Activated naive CD8-positive, alpha-beta T cell treated with anti-CD3 and anti-CD28 coated beads, Interleukin-2, amount 50 U/mL, for 24 hours (primary cell): Measurements from ENCODE around the gene OR8U1.
"Not testable (repeated sequence)": the region's sequence is repeated elsewhere in the genome, so short reads cannot be mapped to it uniquely, and the experiment has no call there.

ENCODE experiments used
- ATAC-seq: fragments of 150-1000 bp; cut with Tn5 transposase; one replicate; pipeline ENCODE4 v1.10.0; 2021
- DNase-seq: peaks from one replicate; pipeline ENCODE4 v3.0.0; 2021
- H3K27ac Mint-ChIP-seq: one replicate; pipeline ENCODE4 v1.8.0; 2021; ENCODE audit warnings: mild to moderate bottlenecking, mixed read lengths
- H3K27me3 Mint-ChIP-seq: one replicate; pipeline ENCODE4 v1.8.0; 2021; ENCODE audit warnings: mixed read lengths
- H3K36me3 Mint-ChIP-seq: one replicate; pipeline ENCODE4 v1.8.0; 2021; ENCODE audit warnings: low read depth, mixed read lengths
- H3K4me1 Mint-ChIP-seq: one replicate; pipeline ENCODE4 v1.8.0; 2021; ENCODE audit warnings: mixed read lengths
- H3K4me3 Mint-ChIP-seq: one replicate; pipeline ENCODE4 v1.8.0; 2021; ENCODE audit warnings: mild to moderate bottlenecking, moderate library complexity, mixed read lengths
- H3K9me3 Mint-ChIP-seq: one replicate; pipeline ENCODE4 v1.8.0; 2021; ENCODE audit warnings: mixed read lengths

Gene OR8U1

DNA sequence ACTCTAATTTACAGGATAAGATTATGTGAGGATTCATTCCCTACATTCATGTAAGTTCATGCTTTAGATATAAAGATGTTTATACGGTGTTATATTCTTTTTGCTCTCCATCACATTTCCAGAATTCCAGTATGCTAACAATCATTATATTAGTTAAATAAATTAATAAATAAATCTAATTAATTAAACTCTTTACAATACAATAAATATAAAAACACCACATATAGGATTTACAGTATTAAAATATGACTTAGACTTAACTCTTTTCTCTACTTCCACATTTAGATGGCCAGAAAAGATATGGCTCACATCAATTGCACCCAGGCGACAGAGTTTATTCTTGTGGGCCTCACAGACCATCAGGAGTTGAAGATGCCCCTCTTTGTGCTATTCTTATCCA is at the start of gene OR8U1:
OR8U1 (plus strand) TSS at position 301 of the 400 bp plus-strand sequence; CDS start at position 301, 0 bp downstream.
- ATAC-seq = no peak
- Mint-ChIP-seq H3K9me3 (peaks cover 18% of the 10 kb centered on the region), H3K27me3 (no peaks in the 10 kb centered on the region), H3K4me3 (no peak within 1 kb of the TSS), H3K36me3 (no peaks in the 10 kb centered on the region), H3K27ac (no peak within 1 kb of the TSS), H3K4me1 (no peaks in the 10 kb centered on the region)
- no peak for DNase-seq

DNA sequence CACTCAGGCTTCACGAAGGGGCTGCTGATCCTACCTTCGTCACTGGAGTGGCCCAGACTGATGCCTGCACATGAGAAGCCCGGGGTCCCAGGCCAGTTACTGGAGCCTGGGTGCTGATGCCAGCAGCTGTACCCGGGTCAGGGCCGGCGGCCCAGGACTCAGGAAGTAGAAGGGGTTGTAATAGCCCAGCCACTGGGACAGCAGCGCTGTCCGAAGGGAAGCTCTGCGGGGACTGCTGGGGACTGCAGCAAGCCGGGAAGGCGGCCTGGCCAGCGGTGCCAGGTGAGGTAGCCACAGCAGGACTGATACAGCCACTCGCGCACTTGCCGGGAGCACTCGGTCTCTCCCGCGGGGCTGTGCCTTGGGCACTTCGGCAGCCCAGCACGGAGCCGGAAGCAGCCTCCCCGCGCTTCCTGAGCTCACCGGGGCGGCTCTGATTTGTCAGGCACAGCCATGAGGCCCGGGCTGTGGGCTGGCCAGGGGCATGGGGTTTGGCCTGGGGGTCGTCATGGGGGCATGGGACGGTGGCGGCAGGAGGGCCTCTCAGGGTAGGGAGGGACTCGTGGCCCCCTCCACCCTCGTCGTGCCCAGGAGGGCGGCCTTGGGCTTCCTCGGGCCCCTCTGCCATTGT is 43.4 kb upstream of the OR8U1 start:
- H3K27me3 Mint-ChIP-seq = no peaks in the 10 kb centered on the region
- no peak for DNase-seq
- peaks cover 4% of the 10 kb centered on the region for H3K9me3 Mint-ChIP-seq
- ATAC-seq = no peak
- H3K27ac Mint-ChIP-seq = no peak overlapping the region
- H3K4me1 Mint-ChIP-seq = no peaks in the 10 kb centered on the region
- no peaks in the 10 kb centered on the region for H3K36me3 Mint-ChIP-seq
- no peak overlapping the region for H3K4me3 Mint-ChIP-seq

DNA sequence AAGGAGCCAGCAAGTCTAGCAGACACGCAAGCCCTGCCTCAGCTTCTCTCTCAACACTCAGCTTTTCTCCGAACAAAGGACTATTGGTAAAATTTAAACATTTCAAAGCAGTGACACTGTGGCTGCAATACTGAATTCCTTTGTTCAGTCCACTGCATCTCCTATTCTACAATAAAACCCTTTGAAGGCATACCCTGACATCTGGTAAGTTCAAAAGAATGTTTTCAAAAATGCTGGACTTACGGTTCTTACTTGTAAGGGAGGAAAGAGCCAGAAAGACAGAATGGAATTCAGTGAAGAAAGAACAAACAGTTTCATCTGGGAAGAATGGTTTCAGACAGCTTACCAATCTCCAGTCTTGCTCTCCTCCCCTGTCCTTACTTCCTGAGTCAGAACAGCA is 42.3 kb upstream of the OR8U1 start:
- H3K4me1 Mint-ChIP-seq = no peaks in the 10 kb centered on the region
- no peak for DNase-seq
- no peak overlapping the region for H3K4me3 Mint-ChIP-seq
- H3K36me3 Mint-ChIP-seq = no peaks in the 10 kb centered on the region
- no peak for ATAC-seq
- H3K9me3 Mint-ChIP-seq = peaks cover 4% of the 10 kb centered on the region
- H3K27me3 Mint-ChIP-seq = no peaks in the 10 kb centered on the region
- no peak overlapping the region for H3K27ac Mint-ChIP-seq

- ATAC-seq (no peak), DNase-seq (no peak)
- H3K9me3 Mint-ChIP-seq = peaks cover 29% of the 10 kb centered on the region
- no peaks in the 10 kb centered on the region for H3K27me3 Mint-ChIP-seq
- no peak overlapping the region for H3K27ac Mint-ChIP-seq
- H3K4me1 Mint-ChIP-seq = no peaks in the 10 kb centered on the region
- H3K4me3 Mint-ChIP-seq = no peak overlapping the region
- H3K36me3 Mint-ChIP-seq = no peaks in the 10 kb centered on the region
Observed at GRCh38 chr11:56340289-56340688, 35.1 kb upstream of the OR8U1 start.

DNA sequence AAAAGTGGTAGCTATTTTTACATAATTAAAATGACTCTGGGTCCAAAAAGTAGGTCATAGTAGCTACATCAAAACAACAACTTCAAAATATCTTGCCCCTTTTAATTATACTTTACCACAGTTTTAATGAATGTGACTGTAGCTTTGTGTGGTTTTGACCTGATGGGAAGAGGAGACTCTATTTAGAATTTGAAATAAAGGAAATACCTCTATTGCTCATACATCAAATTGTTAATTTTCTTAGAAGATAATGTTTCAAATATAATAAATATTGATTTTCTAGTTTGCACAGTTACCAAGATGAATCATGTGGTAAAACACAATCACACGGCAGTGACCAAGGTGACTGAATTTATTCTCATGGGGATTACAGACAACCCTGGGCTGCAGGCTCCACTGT is 29.7 kb upstream of the OR8U1 start, which contains the start of gene OR8K1:
OR8K1 (plus strand) TSS at position 301 of the 400 bp plus-strand sequence; CDS start at position 301, 0 bp downstream.
- no peaks in the 10 kb centered on the region for H3K27me3 Mint-ChIP-seq
- no peak within 1 kb of the TSS for H3K4me3 Mint-ChIP-seq
- H3K36me3 Mint-ChIP-seq = no peaks in the 10 kb centered on the region
- H3K27ac Mint-ChIP-seq = no peak within 1 kb of the TSS
- ATAC-seq = no peak
- H3K4me1 Mint-ChIP-seq = no peaks in the 10 kb centered on the region
- peaks cover 35% of the 10 kb centered on the region for H3K9me3 Mint-ChIP-seq
- DNase-seq = no peak

- Mint-ChIP-seq H3K4me1 (no peaks in the 10 kb centered on the region), H3K4me3 (no peak within 1 kb of the TSS), H3K36me3 (no peaks in the 10 kb centered on the region), H3K27me3 (no peaks in the 10 kb centered on the region), H3K27ac (no peak within 1 kb of the TSS), H3K9me3 (peaks cover 14% of the 10 kb centered on the region)
- DNase-seq = no peak
- ATAC-seq = no peak
Observed at GRCh38 chr11:56353991-56354390, 21.4 kb upstream of the OR8U1 start, which contains the start of gene OR8J1. Gene OR8J1 (plus strand): TSS chr11:56354291. CDS start chr11:56360247, 5,956 bp downstream.

DNA sequence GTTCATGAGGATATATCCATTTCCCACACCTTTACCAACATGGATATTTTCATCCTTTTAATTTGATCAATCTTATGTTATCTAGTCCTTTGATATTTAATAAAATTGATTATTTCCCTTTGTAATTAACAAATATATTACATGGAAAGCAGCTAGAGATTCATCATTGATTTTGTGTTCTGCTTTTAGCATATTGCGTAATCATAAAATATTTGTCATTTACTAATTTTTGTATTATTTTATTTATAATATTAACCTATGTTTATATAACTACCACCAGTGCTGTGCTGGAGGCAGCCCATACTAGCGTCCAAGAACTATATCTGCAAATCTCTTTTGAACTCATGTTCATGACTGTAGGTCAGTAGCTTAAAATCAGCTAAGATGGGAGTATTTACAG is 4.7 kb downstream of the OR8U1 start:
- H3K27ac Mint-ChIP-seq = no peak overlapping the region
- DNase-seq (no peak), ATAC-seq (no peak)
- H3K9me3 Mint-ChIP-seq = peaks cover 16% of the 10 kb centered on the region
- H3K4me3 Mint-ChIP-seq = no peak overlapping the region
- no peaks in the 10 kb centered on the region for H3K36me3 Mint-ChIP-seq
- no peaks in the 10 kb centered on the region for H3K27me3 Mint-ChIP-seq
- no peaks in the 10 kb centered on the region for H3K4me1 Mint-ChIP-seq

DNA sequence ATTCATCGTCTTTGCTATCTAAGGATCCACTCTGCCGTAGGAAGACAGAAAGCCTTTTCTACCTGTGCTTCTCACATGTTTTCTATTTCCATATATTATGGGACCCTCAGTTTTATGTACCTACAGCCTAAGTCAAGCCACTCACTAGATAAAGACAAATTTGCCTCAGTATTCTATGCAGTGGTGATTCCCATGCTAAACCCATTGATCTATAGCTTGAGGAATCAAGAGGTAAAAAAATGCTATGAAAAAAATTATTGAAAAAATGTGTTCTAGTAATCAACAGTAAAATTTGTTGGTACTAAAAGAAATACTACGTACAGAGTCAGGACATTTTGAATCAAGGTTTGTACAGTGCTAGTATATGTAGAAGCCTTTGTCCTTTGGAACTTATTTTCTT is 19.0 kb downstream of the OR8U1 start:
- H3K4me1 Mint-ChIP-seq = no peaks in the 10 kb centered on the region
- no peak for DNase-seq
- no peak overlapping the region for H3K4me3 Mint-ChIP-seq
- H3K9me3 Mint-ChIP-seq = peaks cover 13% of the 10 kb centered on the region
- H3K27ac Mint-ChIP-seq = no peak overlapping the region
- no peaks in the 10 kb centered on the region for H3K36me3 Mint-ChIP-seq
- H3K27me3 Mint-ChIP-seq = no peaks in the 10 kb centered on the region
- no peak for ATAC-seq

DNA sequence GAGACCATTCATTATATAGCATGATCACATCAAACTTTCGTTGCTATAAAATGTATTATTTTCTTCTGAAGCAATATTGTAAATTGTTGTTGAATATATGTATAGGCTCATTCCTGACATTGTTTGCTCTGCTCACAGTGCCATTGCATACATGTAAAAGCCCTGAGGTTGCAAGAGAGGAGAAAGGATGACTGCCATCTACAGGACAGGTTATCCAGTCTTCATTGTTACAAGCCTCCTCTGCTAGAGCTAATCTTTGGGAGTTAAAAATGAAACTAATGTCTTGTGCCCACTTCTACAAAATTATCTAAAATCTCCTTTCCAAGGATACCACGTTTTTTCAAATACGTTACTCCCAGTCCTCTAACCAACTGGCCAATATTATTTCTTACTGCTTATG is 20.6 kb downstream of the OR8U1 start:
- H3K4me3 Mint-ChIP-seq = no peak overlapping the region
- DNase-seq (no peak), ATAC-seq (no peak)
- H3K9me3 Mint-ChIP-seq = peaks cover 10% of the 10 kb centered on the region
- H3K36me3 Mint-ChIP-seq = no peaks in the 10 kb centered on the region
- no peak overlapping the region for H3K27ac Mint-ChIP-seq
- H3K4me1 Mint-ChIP-seq = no peaks in the 10 kb centered on the region
- H3K27me3 Mint-ChIP-seq = no peaks in the 10 kb centered on the region

DNA sequence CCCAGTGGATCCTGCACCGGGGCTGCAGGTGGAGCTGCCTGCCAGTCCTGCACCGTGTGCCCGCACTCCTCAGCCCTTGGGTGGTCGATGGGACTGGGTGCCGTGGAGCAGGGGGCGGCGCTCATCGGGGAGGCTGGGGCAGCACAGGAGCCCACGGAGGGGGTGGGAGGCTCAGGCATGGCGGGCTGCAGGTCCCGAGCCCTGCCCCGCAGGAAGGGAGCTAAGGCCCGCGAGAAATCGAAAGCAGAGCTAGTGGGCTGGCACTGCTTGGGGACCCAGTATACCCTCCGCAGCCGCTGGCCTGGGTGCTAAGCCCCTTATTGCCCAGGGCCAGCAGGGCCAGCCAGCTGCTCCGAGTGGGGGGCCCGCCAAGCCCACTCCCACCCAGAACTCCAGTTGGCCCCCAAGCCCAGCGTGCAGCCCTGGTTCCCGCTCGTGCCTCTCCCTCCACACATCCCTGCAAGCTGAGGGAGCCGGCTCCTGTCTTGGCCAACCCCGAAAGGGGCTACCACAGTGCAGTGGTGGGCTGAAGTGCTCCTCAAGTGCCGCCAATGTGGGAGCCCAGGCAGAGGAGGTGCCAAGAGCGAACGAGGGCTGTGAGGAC is 26.5 kb downstream of the OR8U1 start:
- not testable (repeated sequence) for H3K4me1 Mint-ChIP-seq, H3K9me3 Mint-ChIP-seq, H3K27ac Mint-ChIP-seq, H3K4me3 Mint-ChIP-seq, DNase-seq, ATAC-seq, H3K27me3 Mint-ChIP-seq, H3K36me3 Mint-ChIP-seq

- ATAC-seq (no peak), DNase-seq (no peak)
- Mint-ChIP-seq H3K4me1 (no peaks in the 10 kb centered on the region), H3K9me3 (peaks cover 22% of the 10 kb centered on the region), H3K27ac (no peak overlapping the region), H3K36me3 (no peaks in the 10 kb centered on the region), H3K27me3 (no peaks in the 10 kb centered on the region), H3K4me3 (no peak overlapping the region)
Observed at GRCh38 chr11:56404393-56404792, 29.0 kb downstream of the OR8U1 start.

DNA sequence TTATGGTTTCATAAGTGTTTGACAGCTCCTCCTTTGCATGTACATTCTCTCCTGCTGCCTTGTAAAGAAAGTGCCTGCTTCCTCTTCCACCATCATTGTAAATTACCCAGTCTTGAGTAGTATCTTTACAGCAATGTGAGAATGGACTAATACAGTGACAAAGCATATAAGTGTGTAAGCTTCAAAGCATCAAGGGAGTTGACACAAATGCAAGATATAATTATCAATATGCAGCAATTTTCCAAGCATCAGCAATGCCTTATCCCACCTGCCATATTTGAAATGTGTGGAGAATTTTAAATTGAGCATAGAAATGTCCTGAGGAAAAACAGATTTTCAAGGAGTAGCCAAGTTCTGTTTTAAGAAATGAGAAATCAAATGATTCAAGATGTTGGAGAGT is 35.4 kb downstream of the OR8U1 start:
- Mint-ChIP-seq H3K27ac (no peak overlapping the region), H3K4me1 (no peaks in the 10 kb centered on the region), H3K36me3 (no peaks in the 10 kb centered on the region), H3K9me3 (peaks cover 34% of the 10 kb centered on the region), H3K27me3 (no peaks in the 10 kb centered on the region), H3K4me3 (no peak overlapping the region)
- no peak for DNase-seq
- no peak for ATAC-seq

GRCh38 chr11:56412396-56412795 is 37.0 kb downstream of the OR8U1 start, which contains the start of gene OR5AL1:
Gene OR5AL1 (plus strand): TSS chr11:56412696.
- Mint-ChIP-seq H3K4me3 (no peak within 1 kb of the TSS), H3K9me3 (peaks cover 30% of the 10 kb centered on the region), H3K4me1 (no peaks in the 10 kb centered on the region), H3K27me3 (no peaks in the 10 kb centered on the region), H3K27ac (no peak within 1 kb of the TSS), H3K36me3 (no peaks in the 10 kb centered on the region)
- no peak for DNase-seq
- no peak for ATAC-seq
